Measurements from ENCODE around the gene GNS. TPM values are rescaled to one million over a fixed set of nuclear protein-coding genes. Genes with fewer than 3 reads are reported as not detected.
"Not testable (repeated sequence)": the region's sequence is repeated elsewhere in the genome, so short reads cannot be mapped to it uniquely, and the experiment has no call there.

GNS gene
- 177 and 265 TPM in 2 replicates for total RNA-seq

- peak; percentile 79 for DNase-seq (ENCODE audit: low read depth)
Measured at GRCh38 chr12:64759035-64759894, at the start of gene GNS. TSS of gene GNS (minus strand) at chr12:64759406. CDS start at chr12:64759276, 130 bp downstream.

DNA sequence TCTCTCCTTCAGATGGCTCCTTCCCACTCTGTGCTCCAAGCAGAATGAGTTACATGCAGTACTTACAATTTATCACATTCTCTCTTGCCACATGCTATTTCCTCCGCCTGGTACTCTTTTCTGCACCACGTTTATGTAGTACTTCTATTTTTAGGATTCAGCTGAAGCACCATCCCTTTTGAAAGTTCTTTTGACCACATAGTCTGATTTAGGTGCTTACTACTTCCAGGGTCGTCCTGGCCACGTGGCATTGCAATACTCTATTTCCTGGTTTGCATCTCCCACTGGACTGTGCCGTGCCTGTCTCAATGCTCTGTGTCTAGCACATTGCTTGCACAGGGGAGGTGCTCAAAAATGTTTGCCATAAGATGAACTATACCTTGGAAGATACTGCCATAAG is 48.9 kb upstream of the GNS start:
- DNase-seq (ENCODE audit: low read depth) = no peak

DNA sequence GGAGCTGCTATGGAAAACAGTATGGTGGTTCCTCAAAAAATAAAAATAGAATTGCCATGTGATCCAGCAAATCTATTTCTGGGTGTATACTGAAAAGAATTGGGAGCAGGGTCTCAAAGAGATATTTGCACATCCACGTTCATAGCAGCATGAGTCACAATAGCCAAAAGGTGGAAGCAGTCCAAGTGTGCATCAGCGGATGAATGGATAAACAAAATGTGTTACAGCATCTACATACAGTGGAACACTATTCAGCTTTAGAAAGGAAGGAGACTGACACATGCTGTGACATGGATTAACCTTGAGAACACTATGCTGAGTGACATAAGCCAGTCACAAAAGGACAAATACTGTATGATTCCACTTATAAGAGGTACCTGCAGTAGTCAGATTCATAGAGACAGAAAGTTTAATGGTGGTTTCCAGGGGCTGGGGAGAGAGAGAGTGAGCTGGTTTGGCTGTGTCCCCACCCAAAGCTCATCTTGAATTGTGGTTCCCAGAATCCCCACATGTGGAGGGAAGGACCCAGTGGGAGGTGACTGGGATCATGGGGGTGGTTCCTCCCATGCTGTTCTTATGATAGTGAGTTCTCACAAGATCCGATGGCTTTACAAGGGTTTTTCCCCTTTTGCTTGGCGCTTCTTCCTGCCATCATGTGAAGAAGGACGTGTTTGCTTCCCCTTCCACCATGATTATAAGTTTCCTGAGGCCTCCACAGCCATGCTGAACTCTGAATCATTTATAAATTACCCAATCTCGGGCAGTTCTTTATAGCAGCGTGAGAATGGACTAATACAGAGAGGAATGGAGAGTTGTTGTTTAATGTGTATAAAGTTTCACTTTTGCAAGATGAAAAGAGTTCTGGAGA is 47.6 kb upstream of the GNS start:
- DNase-seq (ENCODE audit: low read depth) = no peak

GRCh38 chr12:64806173-64806572 is 47.0 kb upstream of the GNS start:
- DNase-seq (ENCODE audit: low read depth) = no peak

DNA sequence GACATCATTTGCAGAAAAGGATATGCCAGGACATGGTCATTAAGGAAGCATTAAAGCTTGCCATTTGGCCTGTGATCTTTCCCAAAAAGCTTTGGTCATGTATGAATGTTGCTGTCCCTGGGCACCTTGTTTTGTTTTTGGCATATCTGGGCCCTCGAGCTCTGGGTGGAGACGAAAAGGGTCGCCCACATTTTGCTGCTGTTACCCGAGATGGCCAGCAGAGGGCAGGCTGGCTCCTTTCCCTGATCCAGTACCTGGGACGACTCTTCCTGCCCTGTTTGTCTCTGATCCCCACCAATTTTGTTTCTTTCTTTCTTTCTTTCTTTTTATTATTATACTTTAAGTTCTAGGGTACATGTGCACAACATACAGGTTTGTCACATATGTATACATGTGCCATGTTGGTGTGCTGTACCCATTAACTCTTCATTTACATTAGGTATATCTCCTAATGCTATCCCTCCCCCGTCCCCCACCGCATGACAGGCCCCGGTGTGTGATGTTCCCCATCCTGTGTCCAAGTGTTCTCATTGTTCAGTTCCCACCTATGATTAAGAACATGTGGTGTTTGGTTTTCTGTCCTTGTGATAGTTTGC is 43.1 kb upstream of the GNS start:
- not testable (repeated sequence) for DNase-seq (ENCODE audit: low read depth)

DNA sequence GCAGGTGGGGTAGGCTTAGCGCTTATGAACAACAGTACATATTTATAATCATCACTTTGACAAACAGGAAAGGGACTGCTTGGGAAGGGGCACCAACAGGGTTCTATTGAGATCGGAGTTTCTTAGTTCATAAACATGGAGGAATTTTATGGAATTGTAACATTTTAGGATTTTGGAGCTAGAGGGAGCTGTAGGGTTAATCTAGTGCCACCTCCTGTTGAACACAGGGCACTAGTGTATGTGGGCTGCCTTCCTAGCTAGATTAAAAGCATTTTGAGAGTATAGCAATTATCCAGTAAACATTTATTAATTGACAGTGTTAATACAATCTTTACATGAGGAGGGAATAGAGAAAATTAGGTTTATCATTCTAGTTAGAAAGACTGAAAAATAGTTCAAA is 42.2 kb upstream of the GNS start:
- no peak for DNase-seq (ENCODE audit: low read depth)

- no peak for DNase-seq (ENCODE audit: low read depth)
Measured at GRCh38 chr12:64800640-64801039, 41.4 kb upstream of the GNS start.

DNA sequence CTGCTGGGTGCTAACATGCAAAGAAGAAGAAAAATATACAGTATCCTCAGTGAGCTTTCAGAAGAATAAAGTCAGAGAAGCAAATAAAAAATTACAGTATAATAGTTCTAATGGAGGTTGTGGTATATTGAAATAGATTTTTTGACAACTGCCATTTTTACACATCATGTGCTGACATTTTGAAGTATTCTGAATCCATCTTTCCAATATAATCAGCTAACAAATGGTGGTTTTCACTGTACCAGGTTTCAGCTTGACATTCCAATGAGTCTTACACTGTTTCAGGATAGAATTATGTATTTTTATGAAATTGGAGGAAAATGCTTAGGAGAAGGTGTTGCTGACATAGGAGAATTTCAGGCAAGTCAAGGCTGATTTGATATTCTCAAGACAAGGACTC is 39.0 kb upstream of the GNS start:
- DNase-seq (ENCODE audit: low read depth) = no peak

GRCh38 chr12:64797156-64797555 is 38.0 kb upstream of the GNS start:
- peak; percentile 56 for DNase-seq (ENCODE audit: low read depth)

- DNase-seq (ENCODE audit: low read depth) = peak; percentile 94
Measured at GRCh38 chr12:64796205-64796845, 37.1 kb upstream of the GNS start.

DNA sequence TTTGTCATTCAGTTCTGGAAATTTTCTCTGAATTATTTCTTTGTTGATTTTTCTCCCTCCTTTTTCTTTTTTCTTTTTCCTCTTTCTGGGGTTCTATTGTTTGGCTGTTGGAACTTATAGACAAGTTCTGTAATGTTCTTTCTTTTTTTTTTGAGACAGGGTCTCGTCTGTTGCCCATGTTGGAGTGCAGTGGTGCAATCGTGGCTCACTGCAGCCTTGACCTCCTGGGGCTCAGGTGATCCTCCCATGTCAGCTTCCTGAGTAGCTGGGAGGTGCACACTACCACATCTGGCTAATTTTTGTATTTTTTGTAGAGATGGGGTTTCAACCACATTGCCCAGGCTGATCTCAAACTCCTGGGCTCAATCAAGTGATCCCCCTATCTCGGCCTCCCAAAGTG is 35.1 kb upstream of the GNS start:
- no peak for DNase-seq (ENCODE audit: low read depth)

- DNase-seq (ENCODE audit: low read depth) = no peak
Measured at GRCh38 chr12:64793610-64794009, 34.4 kb upstream of the GNS start.

- no peak for DNase-seq (ENCODE audit: low read depth)
Measured at GRCh38 chr12:64792128-64792527, 32.9 kb upstream of the GNS start.

DNA sequence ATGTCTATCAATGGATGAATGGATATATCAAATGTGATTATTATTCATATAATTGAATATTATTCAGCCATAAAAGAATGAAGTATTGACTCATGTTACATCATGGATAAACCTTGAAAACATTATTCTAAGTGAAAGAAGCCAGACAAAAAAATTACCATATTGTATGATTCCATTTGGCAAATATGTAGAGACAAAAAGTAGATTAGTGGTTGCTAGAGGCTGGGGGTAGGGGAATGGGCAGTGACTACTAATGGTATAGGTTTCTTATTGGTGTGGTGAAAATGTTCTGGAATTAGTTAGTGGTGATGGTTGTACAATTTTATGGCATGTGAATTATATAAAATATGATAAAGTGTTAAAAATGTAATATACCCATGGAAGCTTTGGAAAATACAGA is 31.8 kb upstream of the GNS start:
- no peak for DNase-seq (ENCODE audit: low read depth)

DNA sequence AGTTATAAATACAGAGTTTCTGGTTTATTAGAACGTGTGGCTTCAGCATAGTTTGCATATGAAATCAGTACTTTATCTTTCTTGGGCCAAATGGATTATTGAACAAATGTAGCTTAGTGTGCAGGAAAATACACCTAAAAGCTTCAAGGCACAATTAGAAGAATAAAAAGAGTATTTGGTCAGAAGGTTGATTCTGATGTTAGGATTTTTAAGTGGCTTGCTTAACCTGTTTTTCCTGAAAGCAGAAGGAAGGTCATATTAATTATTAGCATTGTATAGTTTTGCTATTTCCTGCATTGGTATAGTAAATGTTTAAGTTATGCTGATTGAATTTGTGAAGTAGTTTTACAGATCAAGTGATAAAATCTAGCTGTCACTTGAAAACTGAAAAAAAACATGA is 31.0 kb upstream of the GNS start:
- no peak for DNase-seq (ENCODE audit: low read depth)

- no peak for DNase-seq (ENCODE audit: low read depth)
Measured at GRCh38 chr12:64785838-64786237, 26.6 kb upstream of the GNS start.

DNA sequence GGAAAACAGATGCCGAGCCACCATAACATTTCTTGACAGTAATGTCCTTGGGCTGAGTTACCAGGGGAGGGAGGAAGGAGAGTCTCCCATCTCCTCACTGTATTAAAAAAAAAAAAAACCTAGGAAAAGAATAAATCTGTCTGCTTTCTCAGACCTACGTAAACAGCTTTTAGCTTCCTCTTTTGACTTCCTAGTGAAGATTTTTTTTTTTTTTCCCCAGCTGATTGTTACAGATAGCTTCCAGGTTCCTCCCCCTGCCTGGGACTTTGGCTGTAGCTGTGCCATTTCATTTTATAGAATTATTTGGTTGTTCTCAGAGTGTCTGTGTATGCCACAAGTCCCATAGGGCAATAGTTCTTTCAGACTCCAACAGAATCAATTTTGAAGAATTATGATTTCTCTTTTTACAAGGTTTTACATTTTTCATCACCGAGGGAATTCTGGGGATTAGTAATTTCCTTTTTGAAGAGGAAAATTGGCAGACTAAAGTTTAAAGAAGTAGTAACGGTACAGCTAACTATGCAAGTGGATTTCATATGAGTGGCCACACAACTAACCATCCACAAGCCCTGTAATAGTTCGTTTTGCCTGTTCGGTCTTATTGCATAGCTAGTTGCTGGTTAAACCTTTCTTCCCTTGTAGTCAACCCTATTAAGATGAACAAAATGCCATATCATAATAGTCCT is 23.1 kb upstream of the GNS start:
- no peak for DNase-seq (ENCODE audit: low read depth)

GRCh38 chr12:64781280-64782190 is 22.3 kb upstream of the GNS start:
- DNase-seq (ENCODE audit: low read depth) = peak; percentile 52

- DNase-seq (ENCODE audit: low read depth) = no peak
Measured at GRCh38 chr12:64780531-64781279, 21.5 kb upstream of the GNS start.

GRCh38 chr12:64780132-64780530 is 20.9 kb upstream of the GNS start:
- DNase-seq (ENCODE audit: low read depth) = no peak
